HepG2 (cell line): ENCODE results near the gene CUEDC2.

Source experiments
- CTCF ChIP-seq: sonication (generic); formaldehyde crosslinking; IDR thresholded peaks from 2 replicates; pipeline ENCODE4 v1.5.0; 2020; ENCODE audit warnings: mild to moderate bottlenecking, missing genetic modification reagents, moderate library complexity
- ELK4 ChIP-seq: sonication (generic); formaldehyde crosslinking; IDR thresholded peaks from 2 replicates; pipeline ENCODE4 v1.9.0; 2021; ENCODE audit warnings: missing genetic modification reagents, borderline replicate concordance
- HIVEP1 ChIP-seq: sonication (generic); formaldehyde crosslinking; IDR thresholded peaks from 2 replicates; pipeline ENCODE4 v1.4.0; 2020; ENCODE audit warnings: mild to moderate bottlenecking, missing genetic modification reagents
- MXD1 ChIP-seq: sonication (generic); formaldehyde crosslinking; IDR thresholded peaks from 2 replicates; pipeline ENCODE4 v1.4.0; 2020; ENCODE audit warnings: mild to moderate bottlenecking, missing genetic modification reagents
- SMC3 ChIP-seq: IDR thresholded peaks from 2 replicates; pipeline ENCODE4 v1.6.1; 2011; ENCODE audit warnings: low read length, improper control_type of control experiment
- THRA ChIP-seq: sonication (generic); formaldehyde crosslinking; IDR thresholded peaks from 2 replicates; pipeline ENCODE4 v1.4.0; 2020; ENCODE audit warnings: missing genetic modification reagents, borderline replicate concordance
- ZNF224 ChIP-seq: sonication (generic); formaldehyde crosslinking; IDR thresholded peaks from 2 replicates; pipeline ENCODE4 v1.5.0; 2020; ENCODE audit warnings: mild to moderate bottlenecking, missing genetic modification reagents
- ZNF660 ChIP-seq: sonication (generic); formaldehyde crosslinking; IDR thresholded peaks from 2 replicates; pipeline ENCODE4 v1.5.1; 2020; ENCODE audit warnings: mild to moderate bottlenecking, low read depth, missing genetic modification reagents, borderline replicate concordance

GRCh38 chr10:102449321-102450123, 17.1 kb upstream of the CUEDC2 start:
- TF ChIP-seq CTCF (CRISPR knock-in tag) (no peak), HIVEP1 (CRISPR knock-in tag) (no peak), ZNF660 (CRISPR knock-in tag) (no peak), ELK4 (CRISPR knock-in tag) (no peak), SMC3 (no peak), THRA (CRISPR knock-in tag) (no peak), ZNF224 (CRISPR knock-in tag) (no peak), MXD1 (CRISPR knock-in tag) (no peak)
